Thyroid gland (tissue), 4 donors: ENCODE data around the gene ZNF516. TPM values are rescaled to one million over a fixed set of nuclear protein-coding genes. Genes with fewer than 3 reads are reported as not detected.

Experiments
- DNase-seq, 2 donors: peaks; one replicate each; pipeline ENCODE4 v3.0.0-alpha.2; 2019
- H3K27ac ChIP-seq, 3 donors: fragments of 200-600 bp; sonication (generic); 1 replicate in 2 of 3; 2 replicates in 1 of 3; pipeline ENCODE4 v1.5.1; 2016 to 2019; ENCODE audit warnings: mild to moderate bottlenecking in 1 of 3, moderate library complexity in 1 of 3
- H3K27me3 ChIP-seq: fragments of 200-600 bp; sonication (generic); one replicate; pipeline ENCODE4 v1.5.1; 2019
- H3K36me3 ChIP-seq, 2 donors: fragments of 200-600 bp; sonication (generic); one replicate each; pipeline ENCODE4 v1.5.1; 2016 to 2019
- H3K4me1 ChIP-seq, 2 donors: fragments of 200-600 bp; sonication (generic); one replicate each; pipeline ENCODE4 v1.5.1; 2017 to 2019
- H3K4me3 ChIP-seq, 3 donors: fragments of 200-600 bp; sonication (generic); replicated peaks in 1 of 3; 1 replicate in 2 of 3; 2 replicates in 1 of 3; pipeline ENCODE4 v1.5.1; 2016; ENCODE audit warnings: mild to moderate bottlenecking in 1 of 3
- H3K9me3 ChIP-seq: fragments of 200-600 bp; sonication (generic); one replicate; pipeline ENCODE4 v1.5.1; 2017
- POLR2A ChIP-seq, 2 donors: fragments of 450-650 bp; IDR thresholded peaks; one replicate each; pipeline ENCODE4 v1.6.1; 2017; ENCODE audit warnings: antibody characterized with exemption in 2 of 2, mild to moderate bottlenecking in 2 of 2, moderate library complexity in 1 of 2
- WGBS, 2 donors: methylation state at CpG; one replicate each; pipeline ENCODE4 v1.1.5; 2017; 5-methylcytosine and 5-hydroxymethylcytosine counted together
- intact Hi-C: fragments of 100-400 bp; cut with DNase I; formaldehyde crosslinking; loops from one replicate; pipeline ENCODE4 v1.15.1; 2023
- total RNA-seq, 4 donors: library from RNA; depleted of rRNA; stranded (reverse); fragments of >200 nt; gene quantifications; one replicate each; pipeline ENCODE4 v1.2.3, GENCODE V29; 2016
- TF ChIP-seq, protein P1 (sequence below), 6 experiments: fragments of 200-600 bp in 3 of 6; fragments of 450-650 bp in 3 of 6; sonication (generic) in 3 of 6; IDR thresholded peaks; one replicate each; pipeline ENCODE4 v1.5.1; 2016 to 2019; ENCODE audit warnings: antibody characterized with exemption in 6 of 6, mild to moderate bottlenecking in 2 of 6, inconsistent platforms in 1 of 6, moderate library complexity in 1 of 6

The ZNF516 gene
- total RNA-seq, 4 donors from 2014 or later, result 25.4 to 44.8 (median 28.6) TPM

DNA sequence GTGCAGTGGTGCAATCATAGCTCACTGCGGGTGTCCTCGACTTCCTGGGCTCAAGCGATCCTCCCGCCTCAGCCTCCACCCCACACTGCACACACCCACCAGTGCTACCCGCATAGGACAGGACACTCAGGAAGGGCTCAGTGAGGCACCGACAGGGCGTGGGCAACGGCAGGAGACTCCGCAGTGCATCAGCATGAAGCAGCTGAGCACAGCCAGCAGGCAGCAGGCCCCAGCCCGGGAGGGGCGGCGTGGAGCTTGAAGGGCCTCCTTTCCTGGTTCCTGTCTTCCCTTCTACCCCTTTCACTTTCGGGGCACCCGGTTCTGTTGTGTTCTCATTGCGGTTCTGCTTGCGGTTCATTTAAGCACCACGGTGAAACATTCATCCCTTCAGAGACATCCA lies 89.8 kb downstream of the ZNF516 start:
- H3K27ac ChIP-seq, result no peak overlapping the region
- H3K27me3 ChIP-seq, result no peaks in the 10 kb centered on the region
- H3K4me1 ChIP-seq, result peaks cover 0 to 3% of the 10 kb centered on the region in 2 donors
- no peak overlapping the region for H3K4me3 ChIP-seq
- no peak for TF ChIP-seq POLR2A (IDR thresholded peaks at IDR 0.05)
- TF ChIP-seq, protein P1, sequence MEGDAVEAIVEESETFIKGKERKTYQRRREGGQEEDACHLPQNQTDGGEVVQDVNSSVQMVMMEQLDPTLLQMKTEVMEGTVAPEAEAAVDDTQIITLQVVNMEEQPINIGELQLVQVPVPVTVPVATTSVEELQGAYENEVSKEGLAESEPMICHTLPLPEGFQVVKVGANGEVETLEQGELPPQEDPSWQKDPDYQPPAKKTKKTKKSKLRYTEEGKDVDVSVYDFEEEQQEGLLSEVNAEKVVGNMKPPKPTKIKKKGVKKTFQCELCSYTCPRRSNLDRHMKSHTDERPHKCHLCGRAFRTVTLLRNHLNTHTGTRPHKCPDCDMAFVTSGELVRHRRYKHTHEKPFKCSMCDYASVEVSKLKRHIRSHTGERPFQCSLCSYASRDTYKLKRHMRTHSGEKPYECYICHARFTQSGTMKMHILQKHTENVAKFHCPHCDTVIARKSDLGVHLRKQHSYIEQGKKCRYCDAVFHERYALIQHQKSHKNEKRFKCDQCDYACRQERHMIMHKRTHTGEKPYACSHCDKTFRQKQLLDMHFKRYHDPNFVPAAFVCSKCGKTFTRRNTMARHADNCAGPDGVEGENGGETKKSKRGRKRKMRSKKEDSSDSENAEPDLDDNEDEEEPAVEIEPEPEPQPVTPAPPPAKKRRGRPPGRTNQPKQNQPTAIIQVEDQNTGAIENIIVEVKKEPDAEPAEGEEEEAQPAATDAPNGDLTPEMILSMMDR (IDR thresholded peaks at IDR 0.05), result no peak
- H3K9me3 ChIP-seq, result no peaks in the 10 kb centered on the region
- H3K36me3 ChIP-seq, result no peaks in the 10 kb centered on the region
- intact Hi-C loops, result no loop called here
- no peak for DNase-seq
- 85 to 88% methylated on average over 15 to 17 of the region's 17 CpGs for WGBS, 2 donors

DNA sequence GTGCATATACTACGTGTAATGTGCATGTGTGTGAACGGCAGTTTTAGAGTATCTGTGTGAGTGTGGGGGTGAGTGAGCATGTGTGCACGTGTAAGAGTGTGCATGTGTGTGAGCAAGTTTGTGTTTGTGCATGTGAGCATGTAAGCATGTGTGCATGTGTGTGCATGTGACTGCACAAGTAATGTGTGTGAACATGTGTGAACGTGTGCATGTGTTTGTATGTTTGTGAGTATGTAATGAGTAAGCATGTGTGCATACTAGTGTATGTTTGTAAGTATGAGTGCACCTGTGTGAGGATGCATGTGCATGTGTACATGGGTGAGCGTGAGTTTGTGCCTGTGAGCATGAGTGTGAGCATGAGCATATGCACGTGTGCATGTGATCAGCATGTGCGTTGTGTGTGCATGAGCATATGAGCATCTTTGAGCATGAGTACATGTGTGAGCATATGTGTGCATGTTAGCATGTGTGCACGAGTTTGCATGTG lies 90.7 kb downstream of the ZNF516 start:
- Histone ChIP-seq H3K27me3 (no peaks in the 10 kb centered on the region), H3K4me3 (no peak overlapping the region), H3K9me3 (no peaks in the 10 kb centered on the region), H3K36me3 (no peaks in the 10 kb centered on the region), H3K27ac (no peak overlapping the region), H3K4me1 (no peaks in the 10 kb centered on the region)
- TF ChIP-seq, protein P1 (IDR thresholded peaks at IDR 0.05), result no peak
- WGBS, 2 donors, result 80 to 93% methylated on average over 8 of the region's 8 CpGs
- DNase-seq, result no peak
- intact Hi-C loops, result no loop called here

DNA sequence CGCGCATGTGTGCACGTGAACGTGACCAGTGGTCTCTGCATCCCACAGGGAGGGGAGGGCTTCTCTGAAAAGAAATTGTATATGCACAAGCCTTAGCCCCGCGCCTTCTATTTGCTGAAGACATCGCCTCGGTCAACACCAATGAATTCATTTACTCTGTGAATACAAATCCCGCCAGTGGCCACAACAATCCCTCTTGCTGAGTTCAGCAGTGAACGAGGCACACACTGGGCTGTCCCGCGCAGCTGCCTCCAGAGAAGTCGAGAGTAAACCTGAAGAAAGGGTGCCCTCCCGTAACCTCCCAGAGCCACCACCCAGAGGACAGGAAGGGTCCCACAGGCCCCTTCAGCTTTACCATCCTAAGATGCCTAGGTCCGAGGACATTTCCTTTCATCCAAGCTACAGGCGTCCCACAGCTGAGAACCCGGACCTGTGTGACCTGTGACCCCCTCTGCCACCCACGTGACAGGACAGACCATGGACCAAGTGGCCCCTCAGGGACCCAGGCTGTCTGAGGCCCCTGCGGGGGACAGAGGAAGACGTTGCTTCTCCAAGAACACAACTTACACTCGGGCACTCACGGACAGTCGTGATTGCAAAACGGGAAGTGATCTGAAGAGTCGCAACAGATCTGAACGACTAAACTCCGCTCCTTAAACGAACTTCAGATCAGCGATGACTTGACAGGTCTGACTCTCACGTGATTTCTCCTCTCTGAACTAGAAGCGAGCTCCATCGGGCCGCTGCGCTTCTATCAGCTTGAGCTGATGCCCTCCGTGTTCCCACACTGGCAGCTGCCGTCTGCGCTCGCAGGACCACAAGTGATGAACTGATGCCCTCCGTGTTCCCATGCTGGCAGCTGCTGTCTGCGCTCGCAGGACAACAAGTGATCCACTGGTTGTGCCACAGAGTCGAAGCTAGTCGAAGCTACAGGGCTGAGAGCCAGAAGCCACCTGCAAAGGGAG lies 92.7 kb downstream of the ZNF516 start:
- intact Hi-C loops, result no loop called here
- no peaks in the 10 kb centered on the region for H3K9me3 ChIP-seq
- TF ChIP-seq, protein P1 (IDR thresholded peaks at IDR 0.05), result no peak
- TF ChIP-seq POLR2A (IDR thresholded peaks at IDR 0.05), result no peak
- H3K27ac ChIP-seq, result no peak overlapping the region
- peaks cover 16 to 20% of the 10 kb centered on the region in 2 donors for H3K4me1 ChIP-seq
- H3K4me3 ChIP-seq, result no peak overlapping the region
- 91 to 92% methylated on average over 36 to 40 of the region's 43 CpGs for WGBS, 2 donors
- no peak for DNase-seq
- no peaks in the 10 kb centered on the region for H3K27me3 ChIP-seq
- H3K36me3 ChIP-seq, result no peaks in the 10 kb centered on the region

DNA sequence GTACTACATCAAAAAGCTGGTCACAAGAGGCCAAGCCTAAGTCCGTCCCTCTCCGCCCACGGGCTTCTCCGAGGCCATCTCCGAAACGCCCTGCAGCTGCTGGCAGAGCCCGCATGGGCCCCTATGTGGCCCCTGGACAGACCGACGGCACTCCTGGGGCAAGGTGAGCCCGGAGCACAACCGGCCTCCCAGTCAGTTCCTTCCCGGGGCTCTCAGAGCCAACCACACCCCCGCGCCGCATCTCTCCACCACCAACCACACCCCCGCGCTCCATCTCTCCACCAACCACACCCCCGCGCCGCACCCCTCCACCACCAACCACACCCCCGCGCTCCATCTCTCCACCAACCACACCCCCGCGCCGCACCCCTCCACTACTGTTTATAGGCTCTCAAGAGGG lies 93.5 kb downstream of the ZNF516 start:
- peaks cover 21 to 25% of the 10 kb centered on the region in 2 donors for H3K4me1 ChIP-seq
- intact Hi-C loops, result no loop called here
- H3K36me3 ChIP-seq, result no peaks in the 10 kb centered on the region
- no peak overlapping the region for H3K27ac ChIP-seq
- TF ChIP-seq POLR2A (IDR thresholded peaks at IDR 0.05), result no peak
- TF ChIP-seq, protein P1 (IDR thresholded peaks at IDR 0.05), result no peak
- no peak overlapping the region for H3K4me3 ChIP-seq
- H3K27me3 ChIP-seq, result no peaks in the 10 kb centered on the region
- WGBS, 2 donors, result 83 to 90% methylated on average over 25 of the region's 25 CpGs
- no peaks in the 10 kb centered on the region for H3K9me3 ChIP-seq
- no peak for DNase-seq
